HCT116 (cell line): Measurements from ENCODE around the gene SH3PXD2A.

Experiments used
- CEBPB ChIP-seq: IDR thresholded peaks from 2 replicates; pipeline ENCODE4 v1.6.1; 2012; ENCODE audit warnings: low read depth
- CTCF ChIP-seq, 3 experiments: fragments of 200-600 bp in 1 of 3; sonication (generic) in 1 of 3; IDR thresholded peaks in 2 of 3; conservative IDR thresholded peaks in 1 of 3; 2 replicates each; pipeline ENCODE4 v1.5.1; 2012 to 2017; ENCODE audit warnings: low read depth in 2 of 3, low read length in 2 of 3, antibody characterized with exemption in 1 of 3, borderline replicate concordance in 1 of 3, control low read depth in 1 of 3, mild to moderate bottlenecking in 1 of 3, mixed read lengths in 1 of 3, mixed run types in 1 of 3, moderate library complexity in 1 of 3; ENCODE audit not compliant: insufficient read depth in 1 of 3
- ELF1 ChIP-seq: IDR thresholded peaks from 2 replicates; pipeline ENCODE4 v1.6.1; 2012; ENCODE audit warnings: low read depth, borderline replicate concordance
- EZH2 ChIP-seq: fragments of 200-600 bp; sonication (generic); IDR thresholded peaks from 2 replicates; pipeline ENCODE4 v1.6.1; 2017; ENCODE audit warnings: antibody characterized with exemption, mixed run types
- POLR2A ChIP-seq: IDR thresholded peaks from 2 replicates; pipeline ENCODE4 v1.7.0; 2011; ENCODE audit warnings: borderline replicate concordance; ENCODE audit not compliant: insufficient read depth, insufficient read length; ENCODE audit errors: extremely low read depth
- POLR2AphosphoS5 ChIP-seq: IDR thresholded peaks from 2 replicates; pipeline ENCODE4 v1.6.1; 2011; ENCODE audit warnings: mild to moderate bottlenecking, low read depth, low read length, moderate library complexity
- RAD21 ChIP-seq: IDR thresholded peaks from 2 replicates; pipeline ENCODE4 v1.6.1; 2012; ENCODE audit warnings: low read depth, mild to moderate bottlenecking
- REST ChIP-seq: IDR thresholded peaks from 2 replicates; pipeline ENCODE4 v1.6.1; 2012; ENCODE audit warnings: low read depth

GRCh38 chr10:103732339-103733044 is 122.9 kb downstream of the SH3PXD2A start:
- TF ChIP-seq POLR2A (no peak), CTCF (IDR thresholded peaks at IDR 0.05 in 2 of 3, conservative IDR thresholded peaks at IDR 0.05 in 1 of 3; ENCODE audit: borderline replicate concordance in 1 of 3, insufficient read depth in 1 of 3, low read depth in 2 of 3, low read length in 2 of 3) (no peak), CEBPB (no peak), RAD21 (no peak), POLR2AphosphoS5 (no peak), REST (no peak), ELF1 (no peak), EZH2 (no peak)
